HEK293 (cell line): Measurements from ENCODE around the gene GLIS1.
A peak's percentile ranks its signal among the peaks of the same experiment; 100 is the strongest.

Experiments
- CTCF ChIA-PET: fragments of 350-600 bp; formaldehyde crosslinking; extraction: SDS; loops from one replicate; lab custom pipeline; 2021; ENCODE audit warnings: antibody characterized with exemption; lab: Yijun Ruan, JAX
- POLR2A ChIA-PET: fragments of 300-600 bp; formaldehyde crosslinking; extraction: SDS; loops from one replicate; lab custom pipeline; 2020; ENCODE audit warnings: antibody characterized with exemption, inconsistent platforms; lab: Yijun Ruan, JAX
- H3K27ac ChIP-seq: fragments of 200-500 bp; sonication (Bioruptor generic); 2 replicates; pipeline ENCODE4 v1.5.1; 2014; ENCODE audit warnings: low read depth, low read length, control low read depth, inconsistent platforms; ENCODE audit errors: extremely low read depth
- H3K36me3 ChIP-seq, 2 experiments: fragments of 200-500 bp in 1 of 2; sonication (Bioruptor generic) in 1 of 2; 1 replicate in 1 of 2; 2 replicates in 1 of 2; pipeline ENCODE4 v1.5.1; 2014 to 2017; ENCODE audit warnings: inconsistent platforms in 2 of 2, low read length in 2 of 2; ENCODE audit not compliant: control insufficient read depth in 2 of 2, insufficient read depth in 1 of 2
- H3K4me1 ChIP-seq: fragments of 200-500 bp; sonication (Bioruptor generic); 2 replicates; pipeline ENCODE4 v1.5.1; 2014; ENCODE audit warnings: mild to moderate bottlenecking, low read length, inconsistent platforms; ENCODE audit not compliant: control insufficient read depth, insufficient read depth
- H3K4me3 ChIP-seq: 2 replicates; pipeline ENCODE4 v1.5.1; 2011; ENCODE audit warnings: low read depth, mild to moderate bottlenecking, control low read depth, low read length, moderate library complexity
- H3K9me3 ChIP-seq: fragments of 200-500 bp; sonication (Bioruptor generic); 2 replicates; pipeline ENCODE4 v1.5.1; 2014; ENCODE audit warnings: low read depth, low read length, inconsistent platforms; ENCODE audit not compliant: control insufficient read depth, insufficient read depth
- EGR2 ChIP-seq: fragments of 450-650 bp; formaldehyde crosslinking; IDR thresholded peaks from 2 replicates; pipeline ENCODE4 v1.5.1; 2016; ENCODE audit warnings: low read depth, missing biosample characterization, missing genetic modification characterization
- IKZF3 ChIP-seq: fragments of 450-650 bp; IDR thresholded peaks from 2 replicates; pipeline ENCODE4 v1.5.0; 2018; ENCODE audit warnings: missing biosample characterization, mild to moderate bottlenecking, missing genetic modification characterization, moderate library complexity
- KLF16 ChIP-seq: fragments of 450-650 bp; formaldehyde crosslinking; IDR thresholded peaks from 2 replicates; pipeline ENCODE4 v1.5.1; 2017; ENCODE audit warnings: missing biosample characterization, missing genetic modification characterization
- KLF17 ChIP-seq: fragments of 450-650 bp; formaldehyde crosslinking; IDR thresholded peaks from 2 replicates; pipeline ENCODE4 v1.5.1; 2016; ENCODE audit warnings: missing biosample characterization, missing genetic modification characterization
- KLF7 ChIP-seq: fragments of 450-650 bp; formaldehyde crosslinking; IDR thresholded peaks from 2 replicates; pipeline ENCODE4 v1.5.1; 2016; ENCODE audit warnings: missing biosample characterization, missing genetic modification characterization, borderline replicate concordance
- PRDM6 ChIP-seq: fragments of 450-650 bp; formaldehyde crosslinking; IDR thresholded peaks from 2 replicates; pipeline ENCODE4 v1.5.1; 2017; ENCODE audit warnings: missing biosample characterization, missing genetic modification characterization
- ZFHX2 ChIP-seq: fragments of 450-650 bp; formaldehyde crosslinking; conservative IDR thresholded peaks from 2 replicates; pipeline ENCODE4 v1.5.1; 2016; ENCODE audit warnings: missing biosample characterization, missing genetic modification characterization
- ZIC2 ChIP-seq: fragments of 450-650 bp; formaldehyde crosslinking; IDR thresholded peaks from 2 replicates; pipeline ENCODE4 v1.5.1; 2016; ENCODE audit warnings: missing biosample characterization, missing genetic modification characterization
- ZNF280D ChIP-seq: fragments of 450-650 bp; formaldehyde crosslinking; IDR thresholded peaks from 2 replicates; pipeline ENCODE4 v1.5.1; 2016; ENCODE audit warnings: missing biosample characterization, missing genetic modification characterization
- ZNF324 ChIP-seq: fragments of 450-650 bp; formaldehyde crosslinking; IDR thresholded peaks from 2 replicates; pipeline ENCODE4 v1.5.1; 2016; ENCODE audit warnings: missing biosample characterization, missing genetic modification characterization
- ZNF530 ChIP-seq: fragments of 450-650 bp; formaldehyde crosslinking; IDR thresholded peaks from 2 replicates; pipeline ENCODE4 v1.5.1; 2016; ENCODE audit warnings: low read depth, missing biosample characterization, missing genetic modification characterization
- ZNF571 ChIP-seq: fragments of 450-650 bp; formaldehyde crosslinking; IDR thresholded peaks from 2 replicates; pipeline ENCODE4 v1.5.0; 2017; ENCODE audit warnings: missing biosample characterization, missing genetic modification characterization
- ZNF664 ChIP-seq: fragments of 450-650 bp; formaldehyde crosslinking; IDR thresholded peaks from 2 replicates; pipeline ENCODE4 v1.5.1; 2016; ENCODE audit warnings: missing biosample characterization, missing genetic modification characterization
- ZSCAN5A ChIP-seq: fragments of 450-650 bp; formaldehyde crosslinking; IDR thresholded peaks from 2 replicates; pipeline ENCODE4 v1.5.1; 2016; ENCODE audit warnings: missing biosample characterization, missing genetic modification characterization

The GLIS1 gene

GRCh38 chr1:53693339-53693738 is 45.6 kb downstream of the GLIS1 start:
- TF ChIP-seq ZFHX2 (tag by site-specific recombination) (peak; percentile 94), ZNF571 (tag by site-specific recombination) (no peak), EGR2 (tag by site-specific recombination) (peak; percentile 86), ZNF530 (tag by site-specific recombination) (no peak), ZIC2 (tag by site-specific recombination) (peak; percentile 52), KLF17 (tag by site-specific recombination) (peak; percentile 33; the same call in 1 of the 2 replicates), IKZF3 (tag by site-specific recombination) (no peak), ZNF280D (no peak)
- POLR2A ChIA-PET, result no interaction called here
- no peak overlapping the region for H3K4me3 ChIP-seq
- H3K4me1 ChIP-seq, result no peaks in the 10 kb centered on the region
- CTCF ChIA-PET, result no interaction called here
- no peak overlapping the region for H3K27ac ChIP-seq
- H3K36me3 ChIP-seq, result no peaks in the 10 kb centered on the region
- no peaks in the 10 kb centered on the region for H3K9me3 ChIP-seq

GRCh38 chr1:53691326-53691725 is 47.6 kb downstream of the GLIS1 start:
- H3K4me1 ChIP-seq, result no peaks in the 10 kb centered on the region
- no peaks in the 10 kb centered on the region for H3K36me3 ChIP-seq
- no peak overlapping the region for H3K4me3 ChIP-seq
- H3K9me3 ChIP-seq, result no peaks in the 10 kb centered on the region
- H3K27ac ChIP-seq, result no peak overlapping the region
- TF ChIP-seq KLF7 (tag by site-specific recombination) (no peak), ZSCAN5A (no peak), ZFHX2 (tag by site-specific recombination) (no peak), ZIC2 (tag by site-specific recombination) (peak; percentile 46; the same call in 1 of the 2 replicates)
- CTCF ChIA-PET, result interaction anchor here (1.0 to 2.1 kb wide), 4 partner anchors 9 to 61 kb away, joined by 3 to 8 read pairs (median 3); no protein-coding TSS in a partner anchor
- POLR2A ChIA-PET, result no interaction called here

GRCh38 chr1:53690411-53690810 is 48.6 kb downstream of the GLIS1 start:
- Histone ChIP-seq H3K9me3 (no peaks in the 10 kb centered on the region), H3K4me3 (no peak overlapping the region), H3K27ac (no peak overlapping the region), H3K36me3 (no peaks in the 10 kb centered on the region), H3K4me1 (no peaks in the 10 kb centered on the region)
- TF ChIP-seq ZNF324 (no peak), KLF16 (tag by site-specific recombination) (no peak), ZNF664 (tag by site-specific recombination) (no peak), IKZF3 (tag by site-specific recombination) (no peak), PRDM6 (no peak)
- ChIA-PET POLR2A (no interaction called here), CTCF (interaction anchor here (1.0 to 2.1 kb wide), 2 partner anchors 8 to 64 kb away, joined by 4 to 8 read pairs; no protein-coding TSS in a partner anchor)
